GM18507 (cell line): ENCODE data around the gene HDAC5.

Source experiments
- DNase-seq: peaks from one replicate; pipeline ENCODE4 v3.0.0; 2011; ENCODE audit warnings: low read depth; ENCODE audit not compliant: insufficient read length; ENCODE audit errors: extremely low spot score
- FAIRE-seq: peaks from 2 replicates; lab custom pipeline; 2011; peaks lifted over from hg19 to GRCh38; lab: Jason Lieb, UNC

HDAC5 gene

DNA sequence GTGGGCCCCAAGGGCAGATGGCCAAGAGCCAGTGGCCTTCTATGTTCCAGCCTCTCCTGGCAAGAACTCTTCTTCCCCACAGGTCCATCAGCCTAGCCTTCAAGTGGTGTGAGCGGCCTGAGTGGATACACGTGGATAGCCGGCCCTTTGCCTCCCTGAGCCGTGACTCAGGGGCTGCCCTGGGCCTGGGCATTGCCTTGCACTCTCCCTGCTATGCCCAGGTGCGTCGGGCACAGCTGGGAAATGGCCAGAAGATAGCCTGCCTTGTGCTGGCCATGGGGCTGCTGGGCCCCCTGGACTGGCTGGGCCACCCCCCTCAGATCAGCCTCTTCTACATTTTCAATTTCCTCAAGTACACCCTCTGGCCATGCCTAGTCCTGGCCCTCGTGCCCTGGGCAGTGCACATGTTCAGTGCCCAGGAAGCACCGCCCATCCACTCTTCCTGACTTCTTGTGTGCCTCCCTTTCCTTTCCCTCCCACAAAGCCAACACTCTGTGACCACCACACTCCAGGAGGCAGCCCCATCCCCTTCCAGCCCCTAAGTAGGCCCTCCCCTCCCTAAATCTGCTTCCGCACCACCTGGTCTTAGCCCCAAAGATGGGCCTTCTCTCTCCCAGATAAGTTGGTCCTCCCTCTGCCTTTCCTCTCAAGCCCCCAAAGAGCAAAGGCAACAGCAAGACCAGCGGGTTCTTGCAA, 47.7 kb downstream of the HDAC5 start:
- FAIRE-seq (no peak), DNase-seq (no peak)

DNA sequence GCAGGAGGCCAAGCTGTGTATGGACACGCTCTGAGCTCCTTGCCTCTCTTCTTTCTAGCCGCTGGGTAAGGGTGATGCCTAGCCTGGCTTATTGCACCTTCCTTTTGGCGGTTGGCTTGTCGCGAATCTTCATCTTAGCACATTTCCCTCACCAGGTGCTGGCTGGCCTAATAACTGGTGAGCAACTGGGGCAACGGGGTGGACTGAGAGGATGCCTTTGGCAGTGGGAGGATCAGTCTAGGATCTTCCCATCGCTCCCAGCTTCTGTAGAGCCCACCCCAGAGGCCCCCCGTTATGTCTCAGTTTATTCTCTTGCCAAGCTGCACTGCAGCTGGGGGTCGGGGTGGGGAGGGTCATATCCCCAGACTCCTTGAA, 48.5 kb downstream of the HDAC5 start:
- FAIRE-seq, result no peak

DNA sequence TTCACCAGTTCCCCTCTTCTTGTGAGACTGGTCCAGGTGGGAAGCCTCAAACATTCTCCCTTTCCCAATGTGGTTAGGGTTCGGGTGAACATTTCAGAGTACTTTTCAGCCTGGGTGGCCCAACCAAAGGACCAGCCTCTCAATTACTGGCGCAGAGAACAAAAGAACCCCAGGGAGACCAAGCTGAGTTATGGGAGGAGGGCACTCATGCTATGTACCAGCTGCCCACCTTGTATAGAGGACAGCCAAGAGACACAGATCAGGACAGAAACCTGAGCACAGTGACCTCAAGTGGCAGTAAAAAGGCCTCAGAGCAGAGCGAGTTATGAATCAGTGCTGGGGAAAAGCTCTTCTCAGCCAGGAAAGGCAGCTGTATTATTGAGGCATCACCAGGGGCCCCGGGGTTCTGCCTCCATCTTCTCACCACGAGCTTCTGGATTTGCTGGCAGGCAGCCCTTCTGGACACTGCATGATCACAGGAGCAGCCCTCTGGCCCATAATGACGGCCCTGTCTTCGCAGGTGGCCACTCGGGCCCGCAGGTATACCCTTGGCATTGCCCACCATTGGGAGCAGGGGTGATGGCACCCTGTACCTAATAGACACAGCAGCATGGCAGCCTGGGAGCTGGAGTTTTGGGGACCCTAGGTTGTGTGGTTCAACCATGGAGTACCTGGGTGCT, 49.1 kb downstream of the HDAC5 start:
- no peak for FAIRE-seq
- DNase-seq, result no peak

More for the DNA sequence above, 48.5 kb downstream of the HDAC5 start:
- DNase-seq, result no peak

DNA sequence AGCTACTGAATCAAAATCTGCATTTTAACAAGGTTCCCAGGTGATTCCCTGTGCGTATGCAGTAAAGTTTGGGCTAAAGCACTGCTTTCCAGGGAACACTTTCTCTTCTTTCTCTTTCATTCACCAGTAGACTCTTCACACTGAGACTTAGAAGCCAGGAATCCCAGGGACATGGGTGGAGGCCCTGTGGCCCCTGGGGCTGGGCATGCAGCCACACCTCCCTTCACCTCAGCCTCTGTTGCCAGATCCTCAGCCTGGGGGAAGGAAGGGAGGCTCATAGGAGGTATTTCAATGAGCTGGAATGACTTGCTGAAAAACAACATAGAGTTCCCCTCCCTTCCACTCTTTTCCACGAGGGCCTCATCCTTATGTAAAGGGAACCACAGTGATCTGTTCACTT, 51.7 kb downstream of the HDAC5 start:
- DNase-seq, result no peak
- peak; percentile 35 for FAIRE-seq

DNA sequence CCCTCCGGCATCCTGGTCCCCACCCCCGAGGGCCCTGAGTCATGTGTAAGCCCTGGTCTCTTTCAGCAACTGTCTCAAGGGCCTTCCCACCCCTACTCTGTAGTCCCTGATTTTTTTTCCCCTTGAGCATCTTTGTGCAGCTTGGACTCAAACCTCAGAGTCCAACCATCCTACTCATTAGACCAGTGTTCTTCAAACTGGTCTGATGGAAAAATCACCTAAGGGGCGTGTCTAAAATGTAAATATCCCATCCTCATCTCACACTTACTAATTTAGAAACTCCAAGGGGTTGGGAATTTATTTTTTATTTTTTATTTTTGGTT, 52.3 kb downstream of the HDAC5 start:
- FAIRE-seq, result no peak
- DNase-seq, result no peak

DNA sequence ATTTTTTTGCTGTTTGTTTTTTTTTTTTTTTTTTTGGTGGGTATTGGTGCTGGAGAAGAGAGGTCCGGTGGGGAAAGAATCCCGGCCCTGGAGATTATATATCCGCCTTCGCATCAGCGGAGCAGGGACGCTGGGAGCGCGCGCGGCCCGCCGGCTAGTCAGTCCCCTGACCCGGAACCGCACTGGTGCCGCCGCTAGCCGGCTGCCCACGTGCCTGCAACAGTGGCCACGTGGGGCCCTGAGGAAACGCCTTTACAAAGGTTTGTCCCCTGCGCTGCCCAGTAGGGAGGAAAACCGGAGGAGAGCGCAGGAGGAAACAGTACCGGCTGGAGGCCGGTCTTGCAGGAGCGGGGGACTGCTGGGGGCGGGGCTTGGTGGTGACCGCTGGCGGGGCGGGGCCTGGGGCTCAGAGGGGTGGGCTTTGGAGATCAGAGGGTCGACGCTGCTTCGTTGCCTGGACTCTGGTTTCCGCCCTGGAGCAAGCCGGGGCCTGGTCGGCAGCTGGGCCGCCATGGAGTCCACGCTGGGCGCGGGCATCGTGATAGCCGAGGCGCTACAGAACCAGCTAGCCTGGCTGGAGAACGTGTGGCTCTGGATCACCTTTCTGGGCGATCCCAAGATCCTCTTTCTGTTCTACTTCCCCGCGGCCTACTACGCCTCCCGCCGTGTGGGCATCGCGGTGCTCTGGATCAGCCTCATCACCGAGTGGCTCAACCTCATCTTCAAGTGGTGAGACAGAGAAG, 52.8 kb downstream of the HDAC5 start, which contains the start of gene G6PC3:
TSS of gene G6PC3 (plus strand) at position 281 of the 743 bp plus-strand sequence. CDS start at position 512, 231 bp downstream.
- FAIRE-seq (peak; percentile 93), DNase-seq (peak; percentile 94)

DNA sequence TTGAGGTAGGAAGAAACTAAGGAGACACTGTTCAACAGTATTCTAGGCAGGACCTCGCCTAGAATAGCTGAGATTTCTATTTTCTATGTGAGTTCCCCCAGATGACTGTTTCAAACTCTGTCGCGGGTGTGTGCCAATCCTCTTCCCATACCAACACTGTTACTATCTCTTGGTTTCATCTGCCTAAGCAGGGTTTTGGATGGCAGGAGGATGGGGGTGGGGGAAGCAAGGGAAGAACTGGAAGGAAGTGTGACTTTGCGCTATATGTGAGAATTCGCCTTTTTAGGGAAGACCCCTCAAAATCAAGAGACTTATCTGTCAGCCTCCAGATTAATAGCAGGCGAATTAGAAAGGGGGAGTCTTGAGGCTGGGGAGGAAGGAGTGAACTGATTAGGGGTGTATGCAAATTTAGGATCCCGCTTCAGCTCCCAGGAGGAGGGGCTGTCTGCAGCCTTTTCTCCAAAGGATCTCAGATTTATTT, 53.4 kb downstream of the HDAC5 start:
- peak; percentile 59 for FAIRE-seq
- no peak for DNase-seq

DNA sequence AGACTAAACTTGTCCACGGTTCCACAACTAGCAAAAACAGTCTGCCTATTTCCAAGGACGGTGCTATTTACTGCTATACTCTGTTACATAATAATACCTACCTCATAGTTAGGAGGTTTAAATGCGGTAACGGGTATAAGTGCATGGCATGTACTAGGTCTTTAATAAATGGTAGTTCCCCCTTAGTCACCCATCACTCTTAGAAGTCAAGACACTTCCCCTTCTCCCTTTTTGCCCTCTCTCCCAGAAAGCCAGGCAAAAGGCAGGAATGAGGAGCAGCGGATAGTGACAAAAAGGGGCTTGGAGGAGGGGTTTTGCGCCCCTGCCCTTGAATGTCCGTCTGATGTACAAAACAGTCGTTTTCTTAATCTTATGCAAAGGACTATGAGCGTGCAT, 55.9 kb downstream of the HDAC5 start:
- no peak for DNase-seq
- no peak for FAIRE-seq

DNA sequence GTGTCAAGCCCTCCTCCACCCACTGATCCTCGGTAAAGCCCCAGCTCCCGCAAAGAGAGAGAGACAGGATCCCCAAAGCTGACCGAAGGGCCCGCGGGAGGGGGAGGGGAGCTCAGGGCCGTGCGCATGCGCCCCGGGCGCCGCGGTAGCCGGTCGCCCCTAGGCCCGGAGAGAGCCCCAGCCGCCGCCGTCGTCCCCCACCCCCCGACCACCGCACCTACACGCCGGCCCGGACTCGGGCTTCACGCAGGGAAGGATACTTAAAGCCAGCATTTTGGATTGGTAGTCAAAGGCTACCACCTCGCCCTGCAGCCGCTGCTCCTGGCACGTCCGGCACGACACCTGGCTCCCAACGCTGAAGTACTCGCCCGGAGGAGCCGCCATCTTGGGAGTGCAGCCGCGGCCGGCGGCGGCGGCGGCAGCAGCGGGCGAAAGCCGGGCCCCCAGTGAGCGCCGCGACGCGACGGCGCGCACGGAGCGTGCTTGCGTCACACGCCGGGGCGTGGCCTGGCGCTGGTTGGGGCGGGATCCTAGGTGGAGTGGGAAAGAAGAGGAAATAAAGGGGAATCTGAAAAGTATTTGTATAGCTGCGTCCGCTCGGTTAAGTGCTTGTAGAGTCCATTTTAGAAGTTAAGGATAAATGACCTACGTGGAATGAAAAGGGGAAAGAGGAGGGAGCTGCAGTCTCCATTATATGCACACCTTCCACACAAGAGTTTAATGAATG, 57.1 kb downstream of the HDAC5 start, which contains the start of gene LSM12:
TSS of gene LSM12 (minus strand) at position 468 of the 727 bp plus-strand sequence. CDS start at position 384, 84 bp downstream.
- DNase-seq (peak; percentile 78), FAIRE-seq (peak; percentile 89)

DNA sequence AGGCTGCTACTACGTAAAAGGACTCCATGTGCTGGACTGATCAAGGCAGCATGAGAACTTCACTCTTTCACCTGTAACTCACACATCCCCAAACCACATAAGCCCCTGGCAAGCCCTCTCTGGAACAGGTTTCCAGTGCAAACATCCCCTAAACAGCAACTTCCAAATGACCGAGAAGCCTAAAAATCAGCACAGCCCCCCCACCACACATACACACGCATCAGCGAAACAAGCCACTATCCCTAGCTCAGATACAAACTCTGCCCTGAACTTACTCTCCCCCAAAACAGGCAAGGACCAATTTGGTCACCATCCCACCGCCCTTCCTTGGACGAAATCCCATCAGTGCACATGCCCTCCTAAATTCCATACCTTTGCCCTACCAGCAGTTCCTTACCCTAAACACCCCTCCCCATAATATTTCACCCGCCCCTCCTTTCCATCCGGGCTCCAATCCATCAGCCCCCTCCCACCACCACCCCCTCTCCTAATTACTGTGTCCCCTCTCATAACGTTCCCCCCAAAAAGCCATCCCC, 57.7 kb downstream of the HDAC5 start:
- DNase-seq (no peak), FAIRE-seq (no peak)

DNA sequence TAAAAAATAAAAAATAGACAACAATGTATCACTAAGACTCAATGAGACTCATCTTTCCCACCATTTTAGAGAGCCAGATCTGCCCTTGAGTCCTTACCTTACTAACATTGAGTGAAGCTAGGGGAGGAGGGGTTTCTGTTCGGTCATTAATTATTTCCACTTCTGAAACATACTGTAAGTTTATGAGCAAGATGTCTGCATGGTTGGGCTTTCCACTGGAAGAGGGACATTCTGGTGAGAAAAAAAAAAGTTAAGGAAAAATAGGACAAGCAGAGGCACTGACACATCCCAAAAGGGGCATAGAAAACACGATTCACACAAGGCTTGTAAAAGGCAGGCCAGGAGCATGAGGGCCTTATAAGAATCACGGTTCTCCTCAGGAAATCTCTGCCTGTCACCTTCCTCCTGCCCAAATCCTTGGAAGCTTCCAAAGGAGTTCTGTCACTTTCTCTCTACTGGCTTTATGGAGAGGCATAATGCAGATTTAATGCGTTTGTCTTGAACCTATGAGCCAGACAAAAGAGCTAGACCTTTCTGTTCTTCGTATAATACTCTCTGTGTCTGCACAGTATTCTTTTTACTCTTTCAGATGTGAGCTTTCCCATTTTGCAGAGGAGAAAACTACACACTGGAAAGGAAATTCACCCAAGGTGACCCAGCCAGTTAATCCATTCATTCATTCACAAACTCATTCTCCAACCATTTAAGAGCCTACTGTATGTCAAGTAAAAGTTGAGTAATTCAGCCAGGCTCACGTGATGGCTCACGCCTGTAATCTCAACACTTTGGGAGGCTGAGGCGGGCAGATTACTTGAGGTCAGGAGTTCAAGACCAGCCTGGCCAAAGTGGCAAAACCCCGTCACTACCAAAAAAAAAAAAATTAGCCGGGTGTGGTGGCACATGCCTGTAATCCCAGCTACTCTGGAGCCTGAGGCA, 59.5 kb downstream of the HDAC5 start:
- FAIRE-seq, result no peak
- DNase-seq, result no peak

DNA sequence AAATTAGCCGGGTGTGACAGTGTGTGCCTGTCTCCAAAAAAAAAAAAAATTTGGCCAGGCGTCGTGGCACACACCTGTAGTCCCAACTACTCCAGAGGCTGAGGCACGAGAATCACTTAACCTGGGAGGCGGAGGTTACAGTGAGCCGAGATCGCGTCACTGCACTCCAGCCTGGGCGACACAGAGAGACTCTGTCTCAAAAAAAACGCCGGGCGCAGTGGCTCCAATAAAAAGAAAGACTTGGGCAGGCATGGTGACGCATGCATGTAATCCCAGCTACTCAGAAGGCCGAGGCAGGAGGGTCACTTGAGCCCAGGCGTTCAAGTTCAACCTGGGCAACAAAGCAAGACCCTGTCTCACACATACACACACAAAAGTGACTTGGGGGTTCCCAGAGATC, 60.6 kb downstream of the HDAC5 start:
- DNase-seq (no peak), FAIRE-seq (no peak)

DNA sequence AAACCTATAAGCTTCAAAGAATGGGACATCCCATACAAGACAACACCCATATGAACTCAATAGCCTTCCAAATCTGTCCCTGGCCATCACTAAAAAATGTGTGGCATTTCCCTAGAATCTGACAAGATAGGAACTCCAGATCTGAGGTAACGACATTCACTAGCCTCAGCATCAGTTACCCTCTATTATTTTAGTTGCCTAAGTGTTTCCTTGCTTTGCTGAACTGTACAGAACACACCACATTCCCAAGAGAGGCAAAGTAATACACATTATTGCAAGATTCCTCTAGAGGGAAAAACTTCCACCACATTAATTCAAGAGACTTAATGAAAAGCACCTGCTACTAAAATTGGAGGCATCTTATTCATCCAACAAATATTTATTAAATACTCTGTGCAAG, 62.0 kb downstream of the HDAC5 start:
- FAIRE-seq, result no peak

DNA sequence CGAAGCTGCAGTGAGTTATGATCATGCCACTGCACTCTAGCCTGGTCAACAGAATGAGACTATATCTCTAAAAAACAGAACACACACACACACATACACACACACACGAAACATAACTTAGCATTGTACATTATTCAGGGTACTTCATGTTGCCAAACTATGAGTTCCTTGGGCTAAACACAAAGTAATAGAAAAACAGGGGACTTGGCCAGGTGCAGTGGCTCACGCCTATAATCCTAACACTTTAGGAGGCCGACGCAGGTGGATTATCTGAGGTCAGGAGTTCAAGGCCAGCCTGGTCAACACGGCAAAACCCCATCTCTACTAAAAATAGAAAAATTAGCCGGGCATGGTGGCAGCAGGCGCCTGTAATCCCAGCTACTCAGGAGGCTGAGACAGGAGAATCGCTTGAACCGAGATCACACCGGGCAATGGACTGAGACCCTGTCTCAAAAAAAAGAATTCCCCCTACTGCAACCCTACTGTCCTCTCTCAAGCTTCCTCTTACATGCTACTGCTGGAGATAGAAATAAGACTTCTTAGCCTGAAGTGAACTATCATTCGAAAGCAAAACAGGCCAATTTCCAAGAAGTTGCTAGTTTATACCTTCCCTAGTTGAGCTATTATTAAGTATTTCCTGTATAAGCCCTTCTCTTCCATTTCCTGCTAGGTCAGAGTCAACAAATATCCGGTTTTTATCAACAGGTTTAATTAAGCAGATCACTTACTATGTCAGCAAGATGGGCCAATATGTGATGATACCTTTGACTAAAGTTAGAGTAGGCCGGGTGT, 64.1 kb downstream of the HDAC5 start:
- DNase-seq, result no peak
- FAIRE-seq, result no peak

More for the DNA sequence above, 62.0 kb downstream of the HDAC5 start:
- no peak for DNase-seq

DNA sequence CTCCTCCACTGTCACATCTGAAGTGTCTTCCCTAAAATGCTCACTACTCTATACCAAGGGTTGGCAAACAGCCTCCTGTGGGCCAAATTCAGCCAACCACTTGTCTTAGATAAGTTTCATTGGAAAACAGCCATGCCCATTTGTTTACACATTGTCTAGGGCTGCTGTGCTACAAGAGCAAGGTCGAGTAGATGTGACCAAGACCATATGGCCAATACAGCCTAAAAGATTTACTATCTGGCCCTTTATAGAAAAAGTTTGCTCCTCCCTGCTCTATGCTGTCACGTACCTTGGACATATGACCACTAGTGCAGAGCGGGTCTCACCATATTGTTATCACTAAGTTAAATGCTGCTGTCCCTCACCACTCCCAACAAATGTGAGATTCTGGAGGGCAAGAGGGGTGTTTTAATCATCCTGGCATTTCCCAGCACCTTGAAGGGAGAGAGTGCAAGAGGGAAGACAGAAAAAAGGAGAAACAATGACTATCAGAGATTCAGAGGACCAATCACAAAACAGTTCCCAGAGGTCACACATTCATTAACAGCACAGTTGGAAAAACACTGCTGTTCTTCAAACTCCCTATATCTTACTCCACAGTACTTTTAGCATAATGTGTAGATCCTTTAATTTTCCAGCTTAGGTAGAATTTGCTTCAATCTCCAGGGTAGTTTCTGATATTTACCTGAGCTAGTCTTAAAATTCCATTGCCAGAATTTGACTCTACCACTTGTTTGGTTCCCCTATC, 70.1 kb downstream of the HDAC5 start:
- DNase-seq (no peak), FAIRE-seq (no peak)

DNA sequence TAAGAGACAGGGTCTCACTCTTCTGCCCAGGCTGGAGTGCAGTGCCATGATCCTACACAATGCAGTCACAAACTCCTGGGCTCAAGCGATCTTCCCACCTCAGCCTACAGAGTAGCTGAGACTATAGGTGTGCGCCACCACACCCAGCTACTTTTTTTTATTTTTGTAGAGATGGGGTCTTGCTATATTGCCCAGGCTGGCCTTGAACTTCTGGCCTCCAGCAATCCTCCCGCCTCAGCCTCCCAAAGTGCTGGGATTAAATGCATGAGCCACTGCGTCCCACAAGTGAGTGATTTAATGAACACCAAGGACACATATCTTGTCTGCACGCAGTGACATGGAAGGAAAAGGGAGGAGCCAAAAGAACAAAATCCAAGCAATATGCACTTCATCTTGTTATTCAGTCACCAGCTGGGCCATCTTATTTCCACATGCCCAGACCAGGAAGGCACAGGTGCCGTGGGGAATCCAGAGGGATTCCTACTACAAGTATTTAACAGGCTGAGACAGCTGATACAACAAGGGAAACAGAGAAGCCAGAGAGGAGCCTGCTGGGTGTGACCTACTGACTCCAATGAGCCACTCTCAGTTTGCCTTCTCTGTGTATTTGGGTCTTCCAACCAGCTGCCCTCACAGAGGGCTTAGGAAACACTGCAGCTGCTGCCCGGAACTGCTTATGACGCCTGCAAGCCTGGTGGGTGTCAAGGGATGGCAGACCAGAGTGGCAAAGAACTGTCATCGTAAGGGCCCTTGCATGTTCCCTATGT, 74.0 kb downstream of the HDAC5 start:
- DNase-seq (no peak), FAIRE-seq (no peak)
